Activated naive CD4-positive, alpha-beta T cell treated with anti-CD3 and anti-CD28 coated beads for 36 hours (primary cell): ENCODE measurements around the gene PLEKHA8. TPM values are rescaled to one million over a fixed set of nuclear protein-coding genes. Genes with fewer than 3 reads are reported as not detected.

ENCODE experiments used
- CTCF ChIA-PET: fragments of 350-600 bp; sonication (Branson Sonifier 250); formaldehyde crosslinking; loops from one replicate; lab custom pipeline; 2021; ENCODE audit warnings: antibody characterized with exemption; lab: Charles Lee
- DNase-seq: peaks from one replicate; pipeline ENCODE4 v3.0.0-alpha.2; 2020
- H3K27ac Mint-ChIP-seq: one replicate; pipeline ENCODE4 v1.8.0; 2021; ENCODE audit warnings: mild to moderate bottlenecking, mixed read lengths
- H3K27me3 Mint-ChIP-seq: one replicate; pipeline ENCODE4 v1.8.0; 2021; ENCODE audit warnings: low read depth, mixed read lengths
- H3K36me3 Mint-ChIP-seq: one replicate; pipeline ENCODE4 v1.8.0; 2021; ENCODE audit warnings: low read depth, mixed read lengths
- H3K4me1 Mint-ChIP-seq: one replicate; pipeline ENCODE4 v1.8.0; 2021; ENCODE audit warnings: low read depth, mixed read lengths
- H3K4me3 Mint-ChIP-seq: one replicate; pipeline ENCODE4 v1.8.0; 2021; ENCODE audit warnings: mild to moderate bottlenecking, moderate library complexity, mixed read lengths
- H3K9me3 Mint-ChIP-seq: one replicate; pipeline ENCODE4 v1.8.0; 2021; ENCODE audit warnings: mixed read lengths
- intact Hi-C: fragments of 100-400 bp; cut with micrococcal nuclease; formaldehyde crosslinking; loops from one replicate; pipeline ENCODE4 v1.15.1; 2023
- total RNA-seq, 2 experiments: library from RNA; stranded (reverse); gene quantifications; one replicate each; pipeline ENCODE4 v1.2.3, GENCODE V29; 2021

The PLEKHA8 gene
- total RNA-seq, 2 experiments from 2014 or later = 8.7 to 10.1 TPM

DNA sequence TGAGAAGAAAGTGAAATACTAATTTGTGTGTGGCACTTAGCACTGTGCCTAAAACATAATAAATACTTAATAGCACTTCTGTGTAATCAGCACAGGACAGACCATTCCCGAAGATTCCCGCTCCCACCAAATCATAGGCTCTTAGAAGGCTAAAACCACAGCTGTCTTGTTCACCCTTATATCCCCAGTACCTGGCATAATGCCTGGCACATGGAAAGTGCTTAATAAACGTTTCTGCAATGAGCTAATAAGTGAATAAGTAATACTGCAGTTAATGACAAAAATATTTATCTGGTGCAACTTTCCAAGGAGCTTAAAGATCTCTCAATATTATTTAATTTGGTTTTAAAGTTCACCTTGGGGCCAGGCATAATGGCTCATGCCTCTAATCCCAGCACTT, 149.8 kb downstream of the PLEKHA8 start:
- intact Hi-C loops = no loop called here
- no peak for DNase-seq
- CTCF ChIA-PET = no interaction called here
- Mint-ChIP-seq H3K36me3 (no peaks in the 10 kb centered on the region), H3K9me3 (no peaks in the 10 kb centered on the region), H3K4me1 (no peaks in the 10 kb centered on the region), H3K4me3 (no peak overlapping the region), H3K27me3 (no peaks in the 10 kb centered on the region), H3K27ac (no peak overlapping the region)

DNA sequence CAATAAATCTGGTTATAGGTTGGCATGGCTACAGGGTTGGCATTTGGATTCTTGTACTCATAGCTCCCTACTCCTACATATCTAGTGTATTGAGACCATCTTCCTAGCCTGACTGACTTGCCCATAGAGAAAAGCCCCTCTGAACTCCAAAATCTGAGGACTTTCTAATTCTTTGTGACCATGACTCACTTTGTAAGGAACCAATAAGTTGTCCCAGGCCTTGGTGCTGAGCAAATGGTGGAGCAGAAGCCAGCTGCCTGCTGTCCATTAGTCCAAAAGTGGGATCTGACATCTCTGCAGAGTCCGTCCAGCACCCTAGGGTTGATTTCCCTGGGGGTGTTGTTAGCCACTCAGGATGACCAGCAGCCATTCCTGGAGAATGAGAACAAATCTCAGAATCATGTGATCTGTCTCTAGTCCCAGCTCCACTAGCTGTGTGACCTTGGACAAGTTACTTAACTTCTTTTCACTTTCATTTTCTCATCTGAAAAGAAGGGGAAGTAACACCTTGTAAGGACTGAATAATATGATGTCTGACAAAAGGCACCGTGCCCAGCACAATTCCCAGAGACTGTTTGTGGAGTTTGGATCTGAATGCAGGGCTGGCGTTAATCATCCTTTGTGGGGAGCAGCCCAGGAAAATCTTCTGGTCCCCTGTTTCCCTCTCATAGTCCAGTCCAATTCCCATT, 150.7 kb downstream of the PLEKHA8 start:
- H3K27me3 Mint-ChIP-seq = no peaks in the 10 kb centered on the region
- H3K4me3 Mint-ChIP-seq = no peak overlapping the region
- no peaks in the 10 kb centered on the region for H3K9me3 Mint-ChIP-seq
- no peak overlapping the region for H3K27ac Mint-ChIP-seq
- H3K36me3 Mint-ChIP-seq = no peaks in the 10 kb centered on the region
- intact Hi-C loops = no loop called here
- DNase-seq = no peak
- CTCF ChIA-PET = no interaction called here
- H3K4me1 Mint-ChIP-seq = no peaks in the 10 kb centered on the region

Other genes starting within 250 kb of the PLEKHA8 start
- not detected for gene WIPF3, start 221.9 kb upstream of the PLEKHA8 start, total RNA-seq
- gene SCRN1, start 38.6 kb upstream of the PLEKHA8 start, total RNA-seq = 1 to 10 TPM; 1.6 to 2.4 TPM
- 1 to 10 TPM; 4.7 to 5.2 TPM for gene FKBP14, start 1.7 kb upstream of the PLEKHA8 start, total RNA-seq
- 1 to 10 TPM; 5.1 to 6.3 TPM for gene MTURN, start 106.6 kb downstream of the PLEKHA8 start, total RNA-seq